Hippocampal formation (tissue), 2 donors: ENCODE data around the gene COX14.
"Not testable (repeated sequence)": the region's sequence is repeated elsewhere in the genome, so short reads cannot be mapped to it uniquely, and the experiment has no call there.

Experiments
- DNase-seq, 2 donors: peaks; one replicate each; lab custom pipeline; 2025; lab: John Stamatoyannopoulos, UW

COX14 gene

DNA sequence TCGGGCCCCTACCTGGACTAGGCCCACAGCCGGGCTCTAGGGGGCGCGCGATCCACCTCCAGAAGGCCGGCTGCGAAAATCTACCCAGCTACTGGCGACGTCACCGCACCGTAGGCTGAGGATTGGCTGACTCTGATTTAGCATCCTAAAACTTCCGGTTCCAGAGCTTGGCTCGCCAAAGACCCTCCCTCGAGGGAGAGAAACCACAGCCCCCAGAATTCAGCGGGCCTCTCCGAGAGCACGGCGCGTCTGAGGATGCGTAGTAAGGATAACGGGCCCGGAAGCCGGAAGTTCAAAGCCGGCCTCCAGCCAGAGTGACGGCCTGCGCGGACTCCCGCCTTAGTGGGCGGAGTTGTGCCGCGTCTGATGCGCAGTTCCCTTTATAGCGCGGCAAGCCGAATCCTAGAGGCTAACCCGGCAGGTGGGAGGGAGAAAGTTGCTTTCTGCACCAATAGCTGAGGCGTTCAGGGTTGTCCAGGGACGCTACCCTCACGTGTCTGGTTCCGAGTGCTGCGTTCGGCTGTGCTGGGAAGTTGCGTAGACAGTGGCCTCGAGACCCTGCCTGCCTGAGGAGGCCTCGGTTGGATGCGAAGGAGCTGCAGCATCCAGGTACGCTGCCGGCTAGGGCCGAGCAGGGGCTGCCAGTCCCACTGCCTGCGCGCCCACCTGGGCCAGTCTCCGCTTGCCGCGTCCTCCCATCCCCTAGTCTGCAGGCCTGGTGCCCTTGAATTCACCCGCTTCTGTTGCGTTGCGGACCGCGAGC is at the start of gene COX14:
Gene COX14 (plus strand): TSS at position 544 of the 763 bp plus-strand sequence. CDS start 7,808 bp downstream, outside the sequence.
- peak; percentile 99 to 100 for DNase-seq

DNA sequence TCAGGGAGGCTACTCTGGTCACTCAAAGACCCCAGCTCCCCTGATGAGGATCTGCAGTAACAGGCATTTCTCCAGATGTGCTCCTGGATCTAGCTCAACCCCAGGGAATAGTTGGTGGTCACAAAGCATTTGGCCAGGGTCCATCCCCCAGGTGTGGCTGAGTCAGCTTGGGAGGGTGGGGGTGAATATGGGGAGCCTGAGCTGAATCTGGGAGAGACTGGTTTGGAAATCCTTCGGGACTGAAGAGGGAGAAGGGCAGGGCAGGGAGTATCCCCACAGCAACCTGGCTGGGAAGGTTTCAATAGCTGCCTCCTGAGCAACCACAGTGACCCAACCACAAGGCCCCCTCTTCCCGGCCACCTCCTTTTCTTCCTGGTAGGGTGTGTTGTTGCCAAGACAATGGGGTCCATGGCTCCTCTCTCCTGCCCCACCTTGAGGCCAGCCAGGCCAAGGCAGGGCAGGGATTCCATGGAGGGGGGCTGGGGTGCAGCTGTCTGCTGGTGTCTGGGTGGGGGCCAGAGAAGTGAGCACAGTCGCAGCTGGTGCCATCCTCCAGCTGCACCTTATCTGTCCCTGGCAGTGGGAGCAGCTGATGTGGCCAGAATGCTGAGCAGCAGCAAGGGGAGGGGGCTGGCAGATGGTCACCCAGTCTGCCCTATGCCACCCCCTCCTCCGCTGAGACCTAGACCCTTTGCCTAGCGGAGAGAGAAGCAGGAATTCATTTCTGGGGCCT is 49.1 kb upstream of the COX14 start:
- peak in 1 of 2 donors; percentile 25 for DNase-seq

DNA sequence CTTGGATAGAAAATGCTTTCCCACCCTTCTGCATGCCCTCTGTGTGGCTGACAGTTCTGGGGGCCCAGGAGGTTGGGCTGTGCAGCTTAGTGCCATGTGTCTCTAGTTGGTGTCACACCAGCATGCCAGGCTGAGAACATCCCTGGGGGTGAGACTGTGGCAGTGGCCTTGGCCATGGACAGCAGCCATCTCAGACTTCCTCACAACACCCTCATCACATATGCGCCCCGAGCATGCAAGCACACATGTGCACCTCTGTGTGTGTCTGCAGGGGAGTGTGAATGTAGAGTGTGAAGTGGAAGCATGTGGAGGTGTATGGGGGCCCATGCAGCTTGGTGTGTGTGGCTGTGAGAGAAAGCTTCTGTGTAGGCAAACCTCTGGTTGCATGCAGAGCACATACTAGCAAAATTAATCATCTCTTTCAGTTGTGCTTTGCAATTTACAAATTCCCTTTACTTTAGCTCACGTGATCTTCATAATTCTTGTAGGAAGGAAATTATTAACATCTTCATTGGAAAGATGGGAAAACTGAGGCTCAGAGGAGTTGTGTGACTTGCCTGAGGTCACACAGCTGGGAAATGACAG is 46.2 kb upstream of the COX14 start:
- no peak for DNase-seq

DNA sequence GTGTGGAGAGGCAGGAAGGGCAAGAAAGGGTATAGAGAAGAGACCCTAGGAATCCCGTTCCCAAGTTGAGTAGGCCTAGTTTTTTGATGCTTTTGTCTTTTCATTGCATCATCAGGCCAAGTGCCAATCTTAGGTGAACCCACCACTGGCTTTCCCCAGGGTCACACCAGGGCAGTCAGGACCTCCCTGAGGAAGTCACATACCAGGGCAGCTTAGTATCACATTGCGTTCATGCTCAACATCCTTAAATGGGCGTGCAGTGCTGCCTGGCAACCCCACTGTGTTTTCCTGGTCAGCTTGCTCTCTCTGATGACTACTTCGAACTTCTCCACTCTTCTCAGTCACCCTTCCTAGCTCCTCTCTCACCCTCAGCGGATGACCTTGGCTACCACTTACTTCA is 45.6 kb upstream of the COX14 start:
- no peak for DNase-seq

DNA sequence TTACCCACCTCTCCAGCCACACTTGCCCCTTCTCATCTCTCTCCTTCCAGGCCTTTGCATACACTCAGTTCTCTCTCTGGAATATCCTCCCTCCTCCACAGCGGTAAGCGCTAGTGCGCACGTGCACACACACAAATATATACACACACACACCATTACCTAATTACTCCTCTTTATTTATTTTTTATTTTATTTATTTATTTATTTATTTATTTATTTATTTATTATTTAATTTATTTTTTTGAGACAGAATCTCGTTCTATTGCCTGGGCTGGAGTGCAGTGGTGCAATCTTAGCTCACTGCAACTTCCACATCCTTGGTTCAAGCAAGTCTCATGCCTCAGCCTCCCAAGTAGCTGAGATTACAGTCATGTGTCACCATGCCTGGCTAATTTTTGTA is 43.0 kb upstream of the COX14 start:
- DNase-seq: no peak

DNA sequence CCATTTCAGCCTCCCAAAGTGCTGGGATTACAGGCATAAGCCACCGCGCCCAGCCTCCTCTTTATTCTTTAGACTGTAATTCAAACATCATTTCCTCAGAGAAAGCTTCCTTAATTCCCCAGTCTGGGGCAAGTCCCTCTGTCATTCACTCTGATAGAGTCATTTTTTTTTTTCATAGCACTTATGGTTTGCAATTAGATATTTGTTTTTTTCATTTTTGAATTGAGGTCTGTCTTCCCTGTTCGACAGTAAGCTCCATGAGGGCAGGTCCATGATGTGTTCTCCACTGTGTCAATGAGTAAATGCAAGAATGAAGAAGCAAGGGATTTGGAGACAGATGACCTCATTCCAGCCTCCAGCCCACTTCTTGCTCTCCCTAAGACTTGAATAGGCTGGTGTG is 42.5 kb upstream of the COX14 start:
- no peak for DNase-seq

DNA sequence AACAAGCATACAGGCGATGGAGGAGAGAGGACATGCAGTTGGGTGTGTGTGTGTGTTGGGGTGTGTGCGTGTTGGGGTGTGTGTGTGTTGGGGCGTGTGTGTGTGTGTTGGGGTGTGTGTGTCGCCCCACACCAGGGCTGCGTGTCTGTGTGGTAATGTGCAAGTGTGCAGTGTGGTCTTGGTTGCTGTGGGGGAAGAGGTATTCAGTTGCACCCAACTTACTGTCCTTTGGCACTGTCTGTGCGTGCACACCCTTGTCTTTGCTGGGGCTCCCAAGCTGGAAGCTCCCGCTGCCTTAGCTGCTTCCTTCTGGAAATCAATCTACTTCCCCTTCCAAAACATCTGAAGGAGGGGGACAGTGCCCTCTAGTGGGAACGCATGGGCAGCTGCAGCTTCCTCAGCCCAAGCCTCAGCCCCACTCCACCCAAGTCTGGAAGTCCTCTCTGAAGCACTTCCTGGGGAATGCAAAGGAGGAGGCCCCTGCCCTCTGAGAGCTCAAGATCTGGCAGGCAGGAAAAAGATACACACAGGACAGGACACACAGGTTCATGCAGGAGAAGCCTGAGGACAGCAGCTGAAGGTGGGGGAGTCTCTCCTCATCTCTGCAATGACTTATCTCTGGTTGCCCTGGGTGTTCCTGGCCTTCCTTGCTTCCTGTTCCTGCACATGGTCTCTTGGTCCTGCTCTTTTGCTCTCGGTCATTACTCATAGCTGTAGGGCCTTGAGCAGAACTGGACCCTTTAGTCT is 41.5 kb upstream of the COX14 start:
- peak; percentile 61 to 73 for DNase-seq

DNA sequence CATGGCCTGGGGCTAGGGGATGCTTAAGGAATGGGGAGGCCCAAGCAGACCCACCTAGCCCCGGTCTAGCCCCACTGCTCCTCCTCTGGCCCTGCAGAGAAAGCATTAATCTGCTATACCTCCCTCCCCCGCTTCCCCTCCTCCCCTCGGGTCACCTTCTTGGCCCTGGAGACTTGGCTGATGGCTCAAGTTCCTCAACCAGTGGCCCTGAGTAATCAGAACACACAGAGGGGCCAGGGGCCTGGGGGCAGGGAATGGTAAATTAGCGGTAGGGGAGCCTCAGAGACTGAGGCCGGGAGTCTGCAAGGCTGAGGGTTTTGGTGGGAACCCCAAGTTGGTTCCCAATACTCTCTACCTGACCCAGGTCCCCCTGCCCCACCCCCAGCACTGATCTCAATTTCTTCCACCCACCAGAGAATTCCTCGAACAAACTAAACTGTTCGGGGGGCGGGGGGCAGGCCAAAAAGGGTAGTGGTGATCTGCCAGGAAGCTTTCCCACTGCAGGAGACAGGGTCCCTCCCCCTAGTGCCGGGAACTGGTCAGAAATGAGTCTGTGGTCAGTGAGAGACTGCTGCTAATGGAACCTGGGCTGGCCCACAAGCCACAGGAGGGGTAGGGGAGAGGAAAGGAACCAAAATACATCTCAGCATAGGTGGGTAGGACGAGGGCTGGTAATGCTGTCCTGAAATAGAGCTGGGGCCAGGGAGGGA is 39.7 kb upstream of the COX14 start:
- DNase-seq: no peak

DNA sequence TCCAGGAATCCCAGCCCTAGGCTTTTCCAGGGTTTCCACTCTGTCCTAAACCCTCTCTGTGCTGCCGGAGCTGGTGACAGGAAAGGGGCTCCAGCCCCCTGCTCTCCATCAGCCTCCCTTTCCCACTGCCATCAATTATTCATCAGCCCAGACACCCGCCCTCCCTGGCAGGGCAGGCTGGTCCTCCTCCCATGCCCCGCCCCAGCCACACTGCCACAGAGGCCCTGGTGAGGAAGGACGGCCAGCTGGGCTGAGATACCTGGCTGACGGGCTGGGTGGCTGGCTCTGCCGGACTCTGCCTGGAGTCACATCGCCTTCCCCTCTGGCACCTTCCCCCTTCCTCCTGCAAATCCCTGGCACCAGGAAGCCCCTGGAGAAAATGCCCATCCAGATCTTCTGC is 38.8 kb upstream of the COX14 start:
- DNase-seq: no peak

DNA sequence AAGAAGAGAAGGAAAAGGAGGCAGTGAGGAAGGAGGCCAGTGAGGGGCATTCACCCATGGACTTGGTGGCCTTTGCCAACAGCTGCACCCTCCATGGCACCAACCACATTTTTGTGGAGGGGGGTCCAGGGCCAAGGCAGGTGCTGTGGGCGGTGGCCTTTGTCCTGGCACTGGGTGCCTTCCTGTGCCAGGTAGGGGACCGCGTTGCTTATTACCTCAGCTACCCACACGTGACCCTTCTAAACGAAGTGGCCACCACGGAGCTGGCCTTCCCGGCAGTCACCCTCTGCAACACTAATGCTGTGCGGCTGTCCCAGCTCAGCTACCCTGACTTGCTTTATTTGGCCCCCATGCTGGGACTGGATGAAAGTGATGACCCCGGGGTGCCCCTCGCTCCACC is 38.3 kb upstream of the COX14 start:
- DNase-seq: no peak

DNA sequence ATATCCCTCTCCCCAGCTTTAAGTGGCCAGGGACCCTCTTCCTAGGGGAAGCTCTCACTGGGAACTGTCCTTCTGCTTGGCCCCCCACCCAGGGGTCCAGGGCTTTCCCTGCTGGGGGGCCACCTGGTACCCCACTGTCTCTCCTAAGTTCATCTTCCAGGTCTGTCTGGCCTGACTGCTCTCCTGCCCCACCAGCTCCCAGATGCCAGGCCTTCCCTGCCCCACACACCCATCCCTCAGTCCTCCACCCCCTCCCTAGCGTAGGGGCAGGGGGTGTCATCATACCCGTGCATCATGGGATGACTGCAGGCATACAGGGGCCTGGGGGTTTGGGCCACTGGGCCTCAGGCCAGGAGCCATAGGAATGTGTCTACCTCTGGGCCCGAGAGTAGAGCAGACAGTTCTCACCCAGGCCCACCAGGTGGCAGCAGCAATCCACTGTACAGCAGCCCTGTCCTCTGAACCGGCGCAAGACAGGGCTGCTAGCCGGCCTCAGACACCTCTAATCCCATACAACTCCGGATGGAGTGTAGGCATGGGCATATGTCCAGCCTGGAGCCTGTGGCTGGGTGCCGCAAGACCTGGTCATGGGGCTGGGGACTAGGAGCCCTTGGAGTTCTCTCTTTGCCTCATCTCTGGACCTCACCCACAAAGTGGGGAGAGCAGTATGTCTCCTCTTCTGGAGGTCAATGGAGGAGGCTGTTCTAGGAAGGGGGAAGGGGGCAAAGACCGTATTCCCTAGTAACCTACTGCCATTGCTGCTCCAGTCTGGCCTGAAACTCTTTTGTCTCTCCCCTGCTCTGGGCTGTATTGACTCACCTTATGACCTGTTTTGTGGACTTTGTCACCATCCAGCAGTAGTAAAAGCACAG is 36.9 kb upstream of the COX14 start:
- DNase-seq: peak; percentile 44 to 73

DNA sequence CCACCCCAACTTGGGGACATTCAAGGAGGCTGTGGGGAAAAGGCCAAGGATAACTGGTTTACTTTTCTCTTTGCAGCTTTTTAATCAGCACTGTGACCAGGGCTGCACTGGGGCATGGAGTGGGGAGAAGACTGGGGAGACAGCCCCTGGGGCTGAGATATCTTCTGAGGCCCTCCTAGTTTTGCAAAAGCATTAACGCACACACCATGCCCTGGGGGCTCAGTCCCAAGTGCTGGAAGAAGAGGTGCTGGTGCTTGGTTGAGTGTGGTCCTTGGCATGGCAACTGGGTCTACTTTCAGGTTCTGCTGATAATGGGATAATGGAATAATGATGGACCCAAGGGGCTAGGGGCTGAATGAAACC is 36.2 kb upstream of the COX14 start:
- DNase-seq: no peak

DNA sequence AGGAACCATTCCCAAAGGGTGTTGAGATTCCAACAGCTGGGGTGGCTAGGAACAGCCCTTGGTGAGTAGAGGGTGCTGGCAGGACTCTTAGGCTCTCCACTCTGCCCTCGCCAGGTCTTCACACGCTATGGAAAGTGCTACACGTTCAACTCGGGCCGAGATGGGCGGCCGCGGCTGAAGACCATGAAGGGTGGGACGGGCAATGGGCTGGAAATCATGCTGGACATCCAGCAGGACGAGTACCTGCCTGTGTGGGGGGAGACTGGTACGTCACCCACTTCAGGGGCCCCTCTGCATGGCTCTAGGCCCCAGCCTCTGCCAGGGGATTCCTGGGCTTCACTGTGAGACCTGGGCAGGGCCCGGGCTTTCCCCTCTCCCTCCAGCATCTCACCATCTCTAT is 34.9 kb upstream of the COX14 start:
- DNase-seq: no peak

DNA sequence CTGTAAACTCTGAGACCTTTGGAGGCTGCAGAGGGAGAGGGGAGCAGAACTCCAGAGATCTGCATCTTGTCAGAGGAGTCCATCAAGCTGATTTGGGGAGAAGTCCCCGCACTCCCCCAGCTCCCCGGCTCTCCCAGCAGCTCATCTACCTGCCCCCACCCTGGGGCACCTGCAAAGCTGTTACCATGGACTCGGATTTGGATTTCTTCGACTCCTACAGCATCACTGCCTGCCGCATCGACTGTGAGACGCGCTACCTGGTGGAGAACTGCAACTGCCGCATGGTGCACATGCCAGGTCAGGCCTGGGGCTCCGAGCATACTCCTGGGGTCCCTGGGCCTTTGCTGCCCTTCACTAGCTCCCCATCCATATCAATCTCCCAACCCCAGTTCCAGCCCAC is 33.8 kb upstream of the COX14 start:
- no peak for DNase-seq

DNA sequence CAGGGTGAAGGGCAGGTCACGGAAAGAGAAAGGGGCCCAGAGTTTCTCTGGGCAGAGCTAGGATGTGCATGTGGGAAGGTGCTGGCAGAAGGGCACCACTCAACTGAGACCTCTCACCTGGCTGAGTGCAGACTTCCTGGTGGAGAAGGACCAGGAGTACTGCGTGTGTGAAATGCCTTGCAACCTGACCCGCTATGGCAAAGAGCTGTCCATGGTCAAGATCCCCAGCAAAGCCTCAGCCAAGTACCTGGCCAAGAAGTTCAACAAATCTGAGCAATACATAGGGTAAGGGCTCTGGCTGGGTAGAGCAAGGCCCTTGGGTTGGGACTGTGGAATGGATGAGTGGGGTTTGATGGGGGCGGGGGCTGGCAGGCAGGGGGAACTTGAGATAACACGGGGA is 32.3 kb upstream of the COX14 start:
- DNase-seq: no peak

DNA sequence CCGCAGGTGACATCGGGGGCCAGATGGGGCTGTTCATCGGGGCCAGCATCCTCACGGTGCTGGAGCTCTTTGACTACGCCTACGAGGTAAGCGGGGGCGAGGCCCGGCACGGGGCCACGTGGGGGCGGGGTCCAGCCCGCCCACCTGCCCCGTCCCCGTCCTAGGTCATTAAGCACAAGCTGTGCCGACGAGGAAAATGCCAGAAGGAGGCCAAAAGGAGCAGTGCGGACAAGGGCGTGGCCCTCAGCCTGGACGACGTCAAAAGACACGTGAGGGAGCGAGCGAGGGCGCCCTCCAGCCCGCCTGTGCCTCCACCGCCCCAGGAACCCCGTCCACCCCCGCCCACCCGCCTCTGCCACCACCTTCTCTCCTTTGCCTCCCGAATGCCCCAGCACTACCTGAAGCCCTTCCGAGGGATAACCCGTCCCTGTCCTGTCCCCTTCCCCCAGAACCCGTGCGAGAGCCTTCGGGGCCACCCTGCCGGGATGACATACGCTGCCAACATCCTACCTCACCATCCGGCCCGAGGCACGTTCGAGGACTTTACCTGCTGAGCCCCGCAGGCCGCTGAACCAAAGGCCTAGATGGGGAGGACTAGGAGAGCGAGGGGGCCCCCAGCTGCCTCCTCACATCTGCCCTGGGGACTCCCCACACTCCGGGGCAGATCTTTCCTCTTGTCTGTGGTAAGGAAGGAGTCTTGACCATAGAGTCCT is 30.8 kb upstream of the COX14 start:
- no peak for DNase-seq

DNA sequence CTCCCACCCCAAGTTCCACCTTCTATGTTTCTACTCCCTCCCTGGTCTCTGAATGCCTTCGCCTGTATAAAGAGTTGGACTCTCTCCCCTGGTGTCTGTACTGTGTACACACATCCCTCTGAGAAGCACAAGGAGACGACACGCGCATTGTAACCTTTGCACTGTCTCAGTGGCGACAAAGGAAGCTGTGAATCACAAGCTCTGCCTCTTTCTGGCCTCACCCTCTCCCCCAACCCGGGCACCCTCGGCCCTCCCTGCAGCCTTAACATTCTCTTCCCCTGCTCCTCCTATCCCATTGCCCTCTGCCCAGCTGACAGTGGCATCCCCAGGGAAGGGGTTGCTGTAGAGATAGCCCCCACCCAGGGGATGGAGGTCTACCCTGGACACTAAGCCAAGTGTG is 29.4 kb upstream of the COX14 start:
- no peak for DNase-seq

DNA sequence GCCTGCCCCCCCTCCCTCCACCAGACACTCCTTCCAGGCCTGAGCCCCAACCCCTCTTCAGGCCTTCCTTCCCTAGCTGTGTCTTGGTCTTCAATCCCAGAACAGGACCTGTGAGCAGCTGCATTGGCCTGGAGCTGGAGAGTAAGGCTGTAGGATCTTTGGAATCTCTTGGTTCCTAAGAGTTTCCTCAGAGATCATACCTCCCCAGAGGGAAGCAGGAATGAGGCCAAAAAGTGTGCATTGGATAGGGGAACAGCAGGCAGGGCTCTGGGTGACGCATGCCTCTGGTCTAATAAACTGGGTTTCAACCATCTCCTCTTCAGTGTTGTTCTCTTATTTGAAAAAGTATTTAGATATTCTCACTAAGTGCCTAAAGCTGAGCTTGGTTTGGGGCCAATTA is 28.7 kb upstream of the COX14 start:
- no peak for DNase-seq

DNA sequence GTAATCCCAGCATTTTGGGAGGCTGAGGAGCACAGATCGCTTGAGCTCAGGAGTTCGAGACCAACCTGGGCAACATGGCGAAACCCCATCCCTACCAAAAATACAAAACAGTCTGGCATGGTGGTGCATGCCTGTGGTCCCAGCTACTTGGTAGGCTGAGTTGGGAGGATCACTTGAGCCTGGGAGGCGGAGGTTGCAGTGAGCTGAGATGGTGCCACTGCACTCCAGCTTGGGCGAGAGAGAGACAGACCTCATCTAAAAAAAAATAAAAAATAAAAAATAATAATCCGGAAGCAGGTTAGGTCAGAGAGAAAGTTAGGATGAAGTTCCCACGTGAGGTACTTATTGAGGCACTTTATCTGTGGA is 27.6 kb upstream of the COX14 start:
- not testable (repeated sequence) for DNase-seq
